ENCODE data around the gene EPB42.

The EPB42 gene

GRCh38 chr15:43220991-43221403 is at the start of gene EPB42:
EPB42 (minus strand) TSS chr15:43221018; CDS start chr15:43220825, 193 bp downstream.
- DNase-seq = no peak

GRCh38 chr15:43270113-43270665 is 49.4 kb upstream of the EPB42 start:
- no peak for DNase-seq

GRCh38 chr15:43268111-43269105 is 47.6 kb upstream of the EPB42 start:
- no peak for DNase-seq

GRCh38 chr15:43267439-43267838 is 46.6 kb upstream of the EPB42 start:
- DNase-seq = no peak

- DNase-seq = no peak
These were observed 46.0 kb upstream of the EPB42 start, which contains the start of gene TGM5 for GRCh38 chr15:43266834-43267233. TGM5 (minus strand) TSS chr15:43266928; CDS start chr15:43266849, 79 bp downstream.

GRCh38 chr15:43266386-43266785 is 45.6 kb upstream of the EPB42 start:
- no peak for DNase-seq

- no peak for DNase-seq
These were observed 39.3 kb upstream of the EPB42 start for GRCh38 chr15:43260011-43260615.

GRCh38 chr15:43258781-43259180 is 38.0 kb upstream of the EPB42 start:
- DNase-seq = no peak

GRCh38 chr15:43256341-43256740 is 35.5 kb upstream of the EPB42 start:
- no peak for DNase-seq

GRCh38 chr15:43255376-43255775 is 34.6 kb upstream of the EPB42 start:
- DNase-seq = no peak

- peak; percentile 23 to 47 for DNase-seq
These were observed 32.9 kb upstream of the EPB42 start for GRCh38 chr15:43253431-43254403.

- no peak for DNase-seq
These were observed 31.0 kb upstream of the EPB42 start for GRCh38 chr15:43251871-43252250.

GRCh38 chr15:43251185-43251870 is 30.5 kb upstream of the EPB42 start:
- no peak for DNase-seq

GRCh38 chr15:43250785-43251184 is 30.0 kb upstream of the EPB42 start:
- no peak for DNase-seq

GRCh38 chr15:43249699-43250203 is 28.9 kb upstream of the EPB42 start:
- peak in 1 of 2 donors; percentile 6 for DNase-seq

- no peak for DNase-seq
These were observed 28.4 kb upstream of the EPB42 start for GRCh38 chr15:43249236-43249635.

- no peak for DNase-seq
These were observed 25.5 kb upstream of the EPB42 start for GRCh38 chr15:43246261-43246774.

- no peak for DNase-seq
These were observed 23.3 kb upstream of the EPB42 start for GRCh38 chr15:43244092-43244491.

- DNase-seq = no peak
These were observed 22.3 kb upstream of the EPB42 start for GRCh38 chr15:43243020-43243645.

- no peak for DNase-seq
These were observed 21.8 kb upstream of the EPB42 start for GRCh38 chr15:43242616-43243015.

GRCh38 chr15:43241100-43241499 is 20.3 kb upstream of the EPB42 start:
- no peak for DNase-seq
